PFSK-1 (cell line): Measurements from ENCODE around the gene SIRT4.

Source experiments
- FOXP2 ChIP-seq: optimal IDR thresholded peaks from 2 replicates; pipeline ENCODE3; 2011; ENCODE audit warnings: borderline replicate concordance, control low read depth, inconsistent platforms; ENCODE audit not compliant: insufficient read depth; ENCODE audit errors: extremely low read length, extremely low read depth
- POLR2AphosphoS5 ChIP-seq: IDR thresholded peaks from 2 replicates; pipeline ENCODE4 v1.6.1; 2012; ENCODE audit warnings: low read depth, mild to moderate bottlenecking, control low read depth, low read length, moderate library complexity
- SIN3A ChIP-seq: IDR thresholded peaks from 2 replicates; pipeline ENCODE4 v1.6.1; 2012; ENCODE audit warnings: mild to moderate bottlenecking, low read length, moderate library complexity, borderline replicate concordance; ENCODE audit not compliant: insufficient read depth
- TAF1 ChIP-seq: IDR thresholded peaks from 2 replicates; pipeline ENCODE4 v1.6.1; 2012; ENCODE audit warnings: low read length, control low read depth, borderline replicate concordance; ENCODE audit not compliant: insufficient read depth
- TF ChIP-seq, protein P1 (sequence below), 2 experiments: IDR thresholded peaks; 2 replicates each; pipeline versions ENCODE4 v1.6.1 to v1.8.0; 2011 to 2012; ENCODE audit warnings: low read depth in 2 of 2, low read length in 2 of 2, control low read depth in 1 of 2, inconsistent platforms in 1 of 2, mild to moderate bottlenecking in 1 of 2, moderate library complexity in 1 of 2; ENCODE audit not compliant: insufficient read depth in 1 of 2

Gene SIRT4

DNA sequence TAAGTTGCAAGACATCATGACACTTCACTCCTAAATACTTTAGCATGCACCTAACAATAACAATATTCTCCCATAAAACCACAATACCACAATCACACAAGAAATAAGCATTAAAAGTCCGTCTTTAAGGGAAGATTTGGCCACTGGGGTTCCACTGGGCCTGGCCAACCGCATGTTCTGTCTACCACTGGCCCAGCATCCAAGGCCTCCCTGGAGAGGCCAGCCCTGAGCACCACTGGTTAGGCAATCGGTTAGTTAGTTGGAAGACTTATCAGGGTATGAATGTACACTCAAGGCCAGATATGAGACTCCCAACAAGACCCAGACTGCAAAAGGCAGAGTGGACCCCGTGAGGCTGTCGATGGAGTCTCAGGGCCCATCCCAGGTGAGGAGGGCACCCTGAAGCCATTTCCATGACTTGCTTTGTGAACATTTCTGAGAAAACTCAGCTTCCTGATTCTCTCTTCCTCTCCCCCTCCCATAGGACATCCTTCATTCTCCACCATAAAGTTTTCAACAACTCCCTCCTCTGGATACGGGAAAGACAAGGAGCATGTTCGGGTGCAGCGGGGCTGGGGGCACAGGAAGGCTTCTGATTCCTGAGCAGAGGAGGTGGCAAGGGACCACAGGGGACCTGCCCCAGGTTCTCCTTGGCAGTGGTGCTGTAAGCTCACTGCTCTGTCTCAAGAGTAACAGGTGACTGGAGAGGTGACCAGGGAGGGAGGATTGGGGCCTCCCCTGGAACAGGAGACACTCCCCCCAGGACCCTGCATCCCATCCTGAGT is 42.5 kb upstream of the SIRT4 start:
- TF ChIP-seq TAF1 (no peak), POLR2AphosphoS5 (no peak), SIN3A (no peak), FOXP2 (no peak)
- TF ChIP-seq, protein P1, sequence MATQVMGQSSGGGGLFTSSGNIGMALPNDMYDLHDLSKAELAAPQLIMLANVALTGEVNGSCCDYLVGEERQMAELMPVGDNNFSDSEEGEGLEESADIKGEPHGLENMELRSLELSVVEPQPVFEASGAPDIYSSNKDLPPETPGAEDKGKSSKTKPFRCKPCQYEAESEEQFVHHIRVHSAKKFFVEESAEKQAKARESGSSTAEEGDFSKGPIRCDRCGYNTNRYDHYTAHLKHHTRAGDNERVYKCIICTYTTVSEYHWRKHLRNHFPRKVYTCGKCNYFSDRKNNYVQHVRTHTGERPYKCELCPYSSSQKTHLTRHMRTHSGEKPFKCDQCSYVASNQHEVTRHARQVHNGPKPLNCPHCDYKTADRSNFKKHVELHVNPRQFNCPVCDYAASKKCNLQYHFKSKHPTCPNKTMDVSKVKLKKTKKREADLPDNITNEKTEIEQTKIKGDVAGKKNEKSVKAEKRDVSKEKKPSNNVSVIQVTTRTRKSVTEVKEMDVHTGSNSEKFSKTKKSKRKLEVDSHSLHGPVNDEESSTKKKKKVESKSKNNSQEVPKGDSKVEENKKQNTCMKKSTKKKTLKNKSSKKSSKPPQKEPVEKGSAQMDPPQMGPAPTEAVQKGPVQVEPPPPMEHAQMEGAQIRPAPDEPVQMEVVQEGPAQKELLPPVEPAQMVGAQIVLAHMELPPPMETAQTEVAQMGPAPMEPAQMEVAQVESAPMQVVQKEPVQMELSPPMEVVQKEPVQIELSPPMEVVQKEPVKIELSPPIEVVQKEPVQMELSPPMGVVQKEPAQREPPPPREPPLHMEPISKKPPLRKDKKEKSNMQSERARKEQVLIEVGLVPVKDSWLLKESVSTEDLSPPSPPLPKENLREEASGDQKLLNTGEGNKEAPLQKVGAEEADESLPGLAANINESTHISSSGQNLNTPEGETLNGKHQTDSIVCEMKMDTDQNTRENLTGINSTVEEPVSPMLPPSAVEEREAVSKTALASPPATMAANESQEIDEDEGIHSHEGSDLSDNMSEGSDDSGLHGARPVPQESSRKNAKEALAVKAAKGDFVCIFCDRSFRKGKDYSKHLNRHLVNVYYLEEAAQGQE (IDR thresholded peaks at IDR 0.05; ENCODE audit: insufficient read depth in 1 of 2, low read depth in 2 of 2, low read length in 2 of 2) = no peak

DNA sequence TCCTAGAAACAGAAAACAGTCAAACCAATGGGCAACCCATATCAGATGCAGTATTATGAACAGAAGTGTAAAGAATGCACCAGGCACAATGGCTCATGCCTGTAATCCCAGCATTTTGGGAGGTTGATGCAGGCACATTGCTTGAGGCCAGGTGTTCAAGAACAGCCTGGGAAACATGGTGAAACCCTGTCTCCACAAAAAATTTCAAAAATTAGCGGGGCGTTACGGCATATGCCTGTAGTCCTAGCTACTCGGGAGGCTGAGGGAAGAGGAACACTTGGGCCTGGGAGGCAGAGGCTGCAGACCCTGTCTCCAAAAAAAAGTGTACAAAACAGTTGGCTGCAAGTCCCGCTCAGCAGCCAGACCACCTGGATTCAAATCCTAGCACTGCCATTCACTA is 41.5 kb upstream of the SIRT4 start:
- TF ChIP-seq FOXP2 = no peak
- TF ChIP-seq TAF1 = no peak
- TF ChIP-seq, protein P1 (IDR thresholded peaks at IDR 0.05; ENCODE audit: insufficient read depth in 1 of 2, low read depth in 2 of 2, low read length in 2 of 2) = no peak
- no peak for TF ChIP-seq SIN3A
- no peak for TF ChIP-seq POLR2AphosphoS5

DNA sequence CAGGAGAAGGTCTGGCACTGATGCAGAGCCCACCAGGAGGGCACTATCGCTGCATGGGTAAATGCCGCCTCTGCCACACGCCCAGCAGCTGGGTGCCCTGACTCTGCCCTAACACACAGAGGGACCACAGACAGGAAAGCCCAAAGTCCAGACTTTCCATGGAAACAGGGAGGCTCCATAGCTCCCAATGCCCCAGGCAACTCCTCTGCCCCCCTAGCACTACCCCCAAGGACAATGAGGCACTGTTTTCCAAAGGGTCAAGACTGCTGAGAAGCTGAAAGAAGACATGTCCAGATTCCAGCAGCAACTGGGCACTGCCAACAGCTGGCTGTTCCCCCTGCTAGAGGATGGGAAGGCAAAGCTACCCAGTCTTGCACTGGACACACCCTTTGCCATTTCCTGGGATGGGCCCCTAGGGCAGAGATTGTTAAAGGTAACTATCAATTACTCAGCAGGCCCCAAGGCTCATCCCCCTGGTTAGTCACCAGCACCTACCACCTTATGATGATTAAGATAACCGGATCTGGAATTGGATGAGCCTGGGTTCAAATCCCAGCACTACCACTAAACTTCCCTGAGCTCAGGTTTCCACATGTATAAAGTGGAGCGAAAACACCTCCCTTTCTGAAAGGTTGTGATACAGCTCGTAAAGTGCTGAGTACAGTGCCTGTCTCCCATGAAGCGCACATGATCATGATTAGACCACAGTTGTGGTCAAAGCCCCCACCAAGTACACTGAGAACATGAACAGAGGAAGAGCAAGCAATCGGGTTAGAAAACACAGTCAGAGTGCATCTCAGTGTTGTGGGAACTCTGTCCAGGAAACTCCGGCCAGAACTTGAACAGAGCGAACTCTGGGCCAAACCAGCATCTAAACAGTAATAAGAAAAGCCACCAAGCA is 39.9 kb upstream of the SIRT4 start:
- TF ChIP-seq, protein P1 (IDR thresholded peaks at IDR 0.05; ENCODE audit: insufficient read depth in 1 of 2, low read depth in 2 of 2, low read length in 2 of 2) = no peak
- TF ChIP-seq SIN3A (no peak), TAF1 (no peak), FOXP2 (no peak), POLR2AphosphoS5 (no peak)

GRCh38 chr12:120262852-120263747 is 39.0 kb upstream of the SIRT4 start:
- TF ChIP-seq FOXP2 (no peak), TAF1 (no peak)

- no peak for TF ChIP-seq TAF1
- no peak for TF ChIP-seq POLR2AphosphoS5
- no peak for TF ChIP-seq SIN3A
- TF ChIP-seq FOXP2 = no peak
These were observed 38.4 kb upstream of the SIRT4 start for GRCh38 chr12:120263748-120264085.
